Measurements from ENCODE around the gene MRPL22. TPM values are rescaled to one million over a fixed set of nuclear protein-coding genes. Genes with fewer than 3 reads are reported as not detected.
"Not testable (repeated sequence)": the region's sequence is repeated elsewhere in the genome, so short reads cannot be mapped to it uniquely, and the experiment has no call there.

Gene MRPL22
- total RNA-seq, 4 donors from 2014 or later, result 12.2 to 18.1 (median 14.3) TPM

GRCh38 chr5:154898210-154898609 lies 42.7 kb upstream of the MRPL22 start:
- peak in 1 of 2 donors; percentile 33 for DNase-seq (ENCODE audit: low spot score in 2 of 2)
- peaks cover 0 to 26% (median 5%) of the 10 kb centered on the region in 4 donors for H3K4me1 ChIP-seq
- peak overlapping the region; percentile 0 to 89 (median 69) for H3K27ac ChIP-seq
- H3K9me3 ChIP-seq, result no peaks in the 10 kb centered on the region
- no peak for TF ChIP-seq CTCF (IDR thresholded peaks at IDR 0.05)
- peak in 1 of 2 donors; percentile 33 for TF ChIP-seq EP300 (IDR thresholded peaks at IDR 0.05)
- WGBS, 2 donors, result 76 to 80% methylated on average over 4 of the region's 4 CpGs
- no peaks in the 10 kb centered on the region for H3K27me3 ChIP-seq
- H3K4me3 ChIP-seq, result no peak overlapping the region
- H3K36me3 ChIP-seq, result peaks cover 0 to 100% (median 22%) of the 10 kb centered on the region in 3 donors

GRCh38 chr5:154899151-154899816 lies 41.6 kb upstream of the MRPL22 start:
- Histone ChIP-seq H3K9me3 (no peaks in the 10 kb centered on the region), H3K27ac (peak overlapping the region; percentile 27 to 89 (median 69)), H3K4me3 (no peak overlapping the region), H3K4me1 (peaks cover 0 to 26% (median 5%) of the 10 kb centered on the region in 4 donors), H3K27me3 (no peaks in the 10 kb centered on the region), H3K36me3 (peaks cover 0 to 100% (median 17%) of the 10 kb centered on the region in 3 donors)
- DNase-seq (ENCODE audit: low spot score in 2 of 2), result peak in 1 of 2 donors; percentile 49
- TF ChIP-seq CTCF (IDR thresholded peaks at IDR 0.05) (no peak), POLR2A (IDR thresholded peaks at IDR 0.05) (no peak), EP300 (IDR thresholded peaks at IDR 0.05) (no peak)
- 64 to 73% methylated on average over 9 of the region's 9 CpGs for WGBS, 2 donors

- DNase-seq (ENCODE audit: low spot score in 2 of 2), result no peak
- H3K4me3 ChIP-seq, result no peak overlapping the region
- H3K36me3 ChIP-seq, result peaks cover 0 to 100% (median 22%) of the 10 kb centered on the region in 3 donors
- no peaks in the 10 kb centered on the region for H3K27me3 ChIP-seq
- 70 to 81% methylated on average over 1 of the region's 1 CpG for WGBS, 2 donors
- peak overlapping the region; percentile 1 to 89 (median 56) for H3K27ac ChIP-seq
- no peaks in the 10 kb centered on the region for H3K9me3 ChIP-seq
- TF ChIP-seq CTCF (IDR thresholded peaks at IDR 0.05) (no peak), POLR2A (IDR thresholded peaks at IDR 0.05) (no peak), EP300 (IDR thresholded peaks at IDR 0.05) (no peak)
- peaks cover 0 to 26% (median 5%) of the 10 kb centered on the region in 4 donors for H3K4me1 ChIP-seq
These were observed 40.8 kb upstream of the MRPL22 start for GRCh38 chr5:154900066-154900465.

- peak in 1 of 2 donors; percentile 27 for TF ChIP-seq EP300 (IDR thresholded peaks at IDR 0.05)
- no peak for TF ChIP-seq POLR2A (IDR thresholded peaks at IDR 0.05)
- no peak for TF ChIP-seq CTCF (IDR thresholded peaks at IDR 0.05)
- Histone ChIP-seq H3K36me3 (peaks cover 0 to 100% (median 24%) of the 10 kb centered on the region in 3 donors), H3K4me3 (no peak overlapping the region), H3K27me3 (no peaks in the 10 kb centered on the region), H3K9me3 (no peaks in the 10 kb centered on the region), H3K4me1 (peaks cover 0 to 26% (median 5%) of the 10 kb centered on the region in 4 donors), H3K27ac (peak overlapping the region in 2 of 4 donors; percentile 86 to 89)
- 69 to 73% methylated on average over 2 of the region's 2 CpGs for WGBS, 2 donors
- no peak for DNase-seq (ENCODE audit: low spot score in 2 of 2)
These were observed 39.6 kb upstream of the MRPL22 start for GRCh38 chr5:154901276-154901675.

- no peak for DNase-seq (ENCODE audit: low spot score in 2 of 2)
- Histone ChIP-seq H3K27ac (peak overlapping the region in 2 of 4 donors; percentile 53 to 86), H3K9me3 (no peaks in the 10 kb centered on the region), H3K4me1 (peaks cover 0 to 26% (median 5%) of the 10 kb centered on the region in 4 donors), H3K36me3 (peaks cover 0 to 100% (median 20%) of the 10 kb centered on the region in 3 donors), H3K27me3 (no peaks in the 10 kb centered on the region), H3K4me3 (no peak overlapping the region)
- WGBS, 2 donors, result 85 to 86% methylated on average over 6 of the region's 6 CpGs
- TF ChIP-seq EP300 (IDR thresholded peaks at IDR 0.05) (no peak), POLR2A (IDR thresholded peaks at IDR 0.05) (no peak), CTCF (IDR thresholded peaks at IDR 0.05) (no peak)
These were observed 39.0 kb upstream of the MRPL22 start for GRCh38 chr5:154901913-154902312.

- peaks cover 2 to 99% (median 11%) of the 10 kb centered on the region in 3 donors for H3K36me3 ChIP-seq
- WGBS, 2 donors, result 92 to 96% methylated on average over 7 of the region's 7 CpGs
- H3K27ac ChIP-seq; H3K4me3 ChIP-seq; H3K27me3 ChIP-seq; DNase-seq (ENCODE audit: low spot score in 2 of 2); H3K4me1 ChIP-seq; H3K9me3 ChIP-seq: not testable (repeated sequence)
These were observed 35.3 kb upstream of the MRPL22 start for GRCh38 chr5:154905601-154906000.

All from tibial nerve (tissue), 4 donors.